Amniotic epithelial cell (primary cell): ENCODE data around the gene PPP1R13B.

Experiments used
- DNase-seq: peaks from one replicate; pipeline ENCODE4 v3.0.0-alpha.2; 2010; ENCODE audit warnings: low read depth

PPP1R13B gene

DNA sequence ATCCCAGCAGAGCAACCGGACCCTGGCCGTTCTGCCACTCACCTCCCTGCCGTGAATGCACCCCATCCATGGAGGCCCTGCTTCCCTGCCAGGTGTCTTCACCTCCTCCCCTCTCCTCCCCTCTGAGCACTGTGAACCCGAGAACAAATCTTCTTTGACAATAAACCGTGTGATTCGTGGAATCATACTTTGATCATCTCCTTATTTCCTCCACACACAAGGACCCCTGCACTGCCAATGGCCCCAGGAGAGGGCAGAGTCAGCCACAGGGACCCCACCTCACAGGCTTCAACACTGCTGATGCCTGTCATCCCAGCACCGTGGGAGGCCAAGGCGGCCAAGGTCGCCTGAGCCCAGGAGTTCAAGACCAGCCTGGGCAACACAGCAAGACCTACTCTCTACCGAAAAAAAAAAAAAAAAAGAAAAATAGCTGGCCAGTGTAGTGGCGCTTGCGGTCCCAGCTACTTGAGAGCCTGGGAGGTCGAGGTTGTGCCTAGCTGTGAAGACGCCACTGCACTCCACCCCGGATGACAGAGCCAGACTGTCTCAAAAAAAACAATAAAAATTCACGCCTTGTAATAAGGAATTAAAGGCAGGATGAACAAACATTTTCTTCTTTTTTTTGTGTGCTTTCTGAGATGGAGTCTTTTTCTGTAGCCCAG, 133.2 kb downstream of the PPP1R13B start:
- no peak for DNase-seq

DNA sequence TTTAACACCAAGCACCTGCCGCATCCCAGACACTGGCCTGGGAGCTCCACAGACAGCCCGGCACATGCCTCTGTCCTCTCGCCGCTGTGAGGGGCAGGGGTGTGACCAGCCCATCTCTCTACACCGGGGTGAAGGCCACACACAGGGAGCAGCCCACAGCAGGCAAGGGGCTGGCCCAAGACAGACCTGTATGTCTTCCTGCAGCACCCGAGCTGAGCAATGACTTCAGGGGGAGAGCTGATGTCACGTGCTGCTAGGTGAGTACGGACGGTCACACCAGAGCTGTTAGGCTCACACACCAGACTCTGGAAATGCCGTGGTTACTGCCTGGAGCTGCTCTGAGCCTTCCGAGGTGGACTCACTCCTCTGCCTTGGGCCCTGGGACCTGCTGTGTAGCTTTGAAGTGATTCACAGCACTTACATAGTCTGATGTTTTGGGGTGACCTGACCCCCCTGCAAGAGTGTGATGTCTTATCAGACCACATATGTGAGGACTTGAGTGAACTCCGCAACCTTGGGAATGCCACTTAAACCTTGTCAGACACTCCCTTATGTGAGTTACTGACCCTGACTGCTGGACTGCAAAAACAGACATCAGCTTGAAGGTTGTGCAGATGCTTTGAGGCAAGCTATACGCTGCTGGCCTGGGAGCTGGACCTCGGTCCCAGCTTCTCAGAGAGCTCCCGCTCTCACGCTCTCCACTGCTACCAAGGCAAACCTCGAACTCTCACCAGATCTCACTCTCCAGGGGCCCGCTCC, 133.9 kb downstream of the PPP1R13B start:
- DNase-seq: peak; percentile 28

- DNase-seq: no peak
Measured at GRCh38 chr14:103712633-103713247, 134.6 kb downstream of the PPP1R13B start.

DNA sequence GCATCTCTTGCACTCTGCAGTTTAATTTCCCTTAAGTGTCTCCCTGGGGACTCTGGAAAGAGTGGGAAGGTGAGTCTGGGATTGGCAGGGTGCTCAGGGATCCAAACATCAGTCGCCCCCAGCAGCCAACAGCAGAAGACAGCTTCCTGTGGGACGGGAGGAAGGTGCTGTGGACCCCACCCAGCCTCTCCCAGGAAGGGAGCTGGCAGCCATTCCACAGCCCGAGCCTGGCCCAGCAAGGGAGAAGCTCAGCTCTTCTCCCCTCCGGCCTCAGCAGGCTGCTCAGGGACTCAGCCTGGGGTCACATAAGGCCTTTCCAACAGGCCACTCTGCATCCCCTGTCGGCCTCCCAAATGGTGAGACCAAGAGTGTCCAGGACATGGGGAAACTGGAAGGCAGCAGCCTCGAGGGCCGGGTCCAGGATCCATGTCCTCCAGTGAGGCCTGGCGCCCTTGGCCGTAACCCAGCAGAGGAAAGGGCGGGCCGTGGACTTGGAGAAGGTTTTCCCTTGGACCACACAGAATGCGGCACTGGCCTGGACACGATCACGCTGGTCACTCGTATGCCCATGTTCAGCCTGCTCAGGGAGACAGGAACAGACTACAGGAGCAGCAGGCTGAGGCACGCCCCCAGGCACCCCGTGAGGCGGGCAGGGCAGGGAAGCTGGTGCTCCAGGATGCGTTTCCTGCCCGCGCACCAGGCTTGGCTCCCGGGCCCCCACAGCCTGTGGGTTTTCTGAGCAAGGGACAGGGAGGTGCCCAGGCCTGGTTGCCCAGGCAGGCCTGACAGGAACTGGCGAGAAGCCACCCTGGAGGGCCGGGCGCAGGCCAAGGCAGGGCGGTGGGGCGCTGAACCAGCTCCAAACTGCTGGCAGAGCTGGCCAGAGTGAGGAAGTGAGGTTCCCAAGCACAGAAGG, 135.6 kb downstream of the PPP1R13B start:
- no peak for DNase-seq

DNA sequence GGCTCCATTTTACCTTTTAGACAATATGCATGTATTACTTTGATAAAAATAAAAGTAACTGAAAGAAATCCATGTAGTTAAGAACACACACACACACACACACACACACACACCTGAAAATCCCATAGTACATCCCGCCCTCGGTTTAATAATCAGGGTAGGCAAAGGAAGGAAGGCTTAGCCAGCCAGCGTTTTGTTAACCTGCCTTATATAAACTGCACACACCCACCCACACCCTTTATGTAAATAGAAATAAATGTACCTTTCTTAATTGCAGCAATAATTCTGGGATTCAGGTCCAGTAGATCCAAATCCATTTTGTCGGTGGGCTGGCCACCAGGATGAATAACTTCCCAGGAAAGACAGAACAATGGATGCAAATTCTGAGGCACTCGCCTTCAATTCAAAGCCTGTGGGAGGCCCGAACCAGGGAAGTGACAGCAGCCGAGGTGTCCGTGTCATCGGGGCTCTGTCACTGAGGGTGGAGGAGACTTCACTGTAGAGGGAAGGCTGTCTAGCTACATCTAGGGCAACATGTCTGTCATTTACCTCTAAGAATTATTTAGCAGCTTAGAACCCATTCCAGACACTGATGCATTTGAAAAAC, 136.5 kb downstream of the PPP1R13B start:
- DNase-seq: no peak

- no peak for DNase-seq
Measured at GRCh38 chr14:103709814-103710213, 137.6 kb downstream of the PPP1R13B start.

GRCh38 chr14:103708750-103709187, 138.6 kb downstream of the PPP1R13B start:
- no peak for DNase-seq

- no peak for DNase-seq
Measured at GRCh38 chr14:103707329-103708263, 139.8 kb downstream of the PPP1R13B start.

- DNase-seq: no peak
Measured at GRCh38 chr14:103706551-103707328, 140.6 kb downstream of the PPP1R13B start.

DNA sequence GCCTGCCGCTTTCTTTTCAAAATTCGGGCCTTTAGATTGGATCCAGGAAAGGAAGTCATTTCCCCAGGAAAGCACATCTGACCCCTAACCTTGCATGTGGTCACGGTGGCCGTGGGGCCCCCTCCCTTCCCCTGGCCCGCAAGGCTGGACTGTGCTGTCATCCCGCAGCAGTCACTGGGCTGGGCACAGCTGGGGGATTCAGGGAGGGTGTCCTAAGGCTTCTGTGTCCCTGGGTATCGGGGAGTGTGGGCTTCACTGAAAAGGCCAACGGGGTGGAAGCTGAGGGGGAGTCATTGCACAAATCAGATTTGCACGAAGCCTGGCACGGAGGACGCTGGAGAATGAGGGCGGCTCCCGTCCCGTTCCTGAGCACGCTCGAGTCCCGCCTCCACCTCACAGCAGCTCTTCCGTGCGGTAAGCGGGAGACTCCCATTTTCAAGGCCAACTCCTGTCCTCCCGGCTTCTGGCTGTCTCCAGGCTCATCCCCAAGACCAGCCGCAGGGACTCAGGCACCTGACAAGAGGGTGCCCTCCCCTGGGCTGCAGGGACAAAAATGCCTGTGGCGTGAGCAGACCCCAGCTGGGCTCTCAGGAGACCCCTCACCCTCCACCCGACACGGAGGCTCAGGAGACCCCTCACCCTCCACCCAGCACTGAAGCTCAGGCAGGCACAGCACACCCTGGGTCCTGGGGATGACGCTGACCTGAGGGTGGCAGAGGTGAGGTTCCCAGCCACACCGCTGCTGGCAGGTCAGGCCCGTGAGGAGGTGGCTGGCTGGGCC, 141.7 kb downstream of the PPP1R13B start:
- no peak for DNase-seq

GRCh38 chr14:103705118-103705503, 142.3 kb downstream of the PPP1R13B start:
- DNase-seq: no peak

DNA sequence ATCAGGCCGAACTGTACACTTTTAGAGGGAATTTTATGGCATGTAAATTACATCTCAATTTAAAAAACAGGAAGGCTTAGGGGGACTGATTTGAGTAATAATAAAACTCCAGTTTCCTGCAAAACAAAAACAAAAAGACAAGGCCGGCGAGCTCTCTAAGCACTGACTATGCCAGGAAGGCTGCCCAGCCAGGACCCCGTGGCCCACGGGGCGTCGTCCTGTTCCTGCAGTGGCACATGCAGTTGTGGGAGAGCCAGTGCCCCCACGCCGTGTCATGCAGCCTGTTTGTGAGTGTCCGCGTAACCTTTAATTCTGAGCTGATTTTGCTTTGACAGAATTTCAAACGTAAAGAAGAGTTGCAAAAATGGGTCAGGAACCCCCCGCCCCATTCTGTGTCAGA, 142.7 kb downstream of the PPP1R13B start:
- DNase-seq: no peak

GRCh38 chr14:103703433-103704385, 143.7 kb downstream of the PPP1R13B start:
- no peak for DNase-seq

DNA sequence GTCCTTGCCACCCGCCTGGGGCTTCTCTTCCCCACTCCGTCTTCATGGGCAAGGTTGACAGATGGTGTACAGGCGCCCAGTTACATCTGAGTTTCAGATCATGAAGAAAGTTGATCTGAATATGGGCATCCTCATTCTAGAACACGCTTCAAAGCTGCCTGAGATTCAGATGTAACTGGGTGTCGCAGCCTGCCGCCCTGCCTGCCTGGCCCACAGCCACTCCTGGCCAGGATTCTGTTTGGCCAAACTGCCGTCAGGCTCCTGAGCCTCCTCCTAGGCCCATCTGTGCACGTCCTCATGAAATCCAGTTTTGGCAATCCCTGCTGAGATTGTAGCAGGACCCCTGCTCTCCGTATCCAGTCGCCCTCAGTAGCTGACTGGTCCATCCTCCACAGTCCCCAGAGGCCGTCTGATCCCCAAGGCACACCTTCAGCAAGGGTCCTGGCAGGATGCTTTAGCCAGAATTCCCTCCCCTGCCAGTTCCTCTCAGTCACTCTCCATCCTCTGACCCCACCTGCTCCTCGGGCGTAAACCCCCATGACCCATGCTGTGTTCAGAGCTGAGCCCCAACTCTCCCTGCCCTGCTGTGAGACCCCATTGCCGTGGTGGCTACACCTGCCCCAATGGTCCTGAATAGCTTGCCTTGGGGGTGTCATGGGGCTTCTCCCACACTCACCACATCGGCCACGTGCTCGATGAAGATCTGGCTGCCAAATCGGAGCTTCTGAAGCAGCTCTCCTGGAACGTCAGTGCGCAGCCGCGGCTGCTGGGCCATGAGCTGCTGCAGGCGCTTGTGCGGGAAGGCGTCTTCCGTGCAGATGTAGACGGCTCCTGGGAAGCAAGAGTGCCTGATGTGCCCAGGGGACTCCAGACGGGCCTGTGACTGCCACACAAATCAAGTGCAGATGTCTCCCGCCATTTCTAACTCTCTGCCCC, 144.6 kb downstream of the PPP1R13B start:
- DNase-seq: no peak

DNA sequence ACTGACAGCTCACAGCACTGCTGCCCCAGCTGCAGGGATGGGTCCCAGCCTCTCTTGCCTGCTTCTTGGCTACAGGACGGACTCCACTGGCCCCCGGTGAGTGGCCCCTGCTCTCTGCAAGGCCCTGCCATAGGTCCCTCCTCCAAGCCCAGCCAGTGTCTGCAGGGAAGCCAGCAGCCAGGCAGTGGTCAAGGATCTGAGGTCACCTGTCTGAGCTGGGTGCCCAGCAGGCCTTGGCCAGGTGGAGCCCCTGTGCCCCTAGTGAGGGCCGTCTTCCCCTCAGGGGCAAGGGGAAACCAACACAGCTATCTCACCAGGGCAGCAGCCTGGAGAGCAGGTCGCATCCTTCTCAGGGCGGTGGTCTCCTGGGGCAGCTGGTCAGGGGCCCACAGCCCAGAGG, 145.3 kb downstream of the PPP1R13B start:
- DNase-seq: no peak

GRCh38 chr14:103700753-103701490, 146.5 kb downstream of the PPP1R13B start:
- no peak for DNase-seq
